ENCODE results near the gene WFDC12.
"Not testable (repeated sequence)": the region's sequence is repeated elsewhere in the genome, so short reads cannot be mapped to it uniquely, and the experiment has no call there.

WFDC12 gene

DNA sequence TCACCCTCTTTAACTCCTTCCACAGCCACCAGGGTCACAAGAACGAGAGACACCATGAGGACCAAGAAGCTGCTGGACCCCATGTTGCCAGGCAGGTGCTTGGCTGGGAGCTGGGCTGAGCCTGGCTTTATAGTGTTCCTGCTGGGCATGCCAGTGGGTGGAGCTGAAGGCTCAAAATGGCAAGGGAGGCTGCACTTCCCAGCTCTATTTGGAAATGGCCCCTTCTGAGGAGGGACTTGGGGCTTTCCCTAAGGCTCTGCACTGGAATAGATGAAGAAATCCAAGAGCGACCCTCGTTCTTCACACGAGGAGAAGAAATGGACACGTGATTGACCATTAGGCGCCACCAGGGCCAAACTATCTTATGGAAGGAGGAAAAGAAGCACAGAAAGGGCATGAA is at the start of gene WFDC12:
WFDC12 (minus strand) TSS at position 101 of the 400 bp plus-strand sequence; CDS start at position 83, 18 bp downstream.
- no peak for DNase-seq (ENCODE audit: low read depth in 2 of 2, low spot score in 1 of 2)

DNA sequence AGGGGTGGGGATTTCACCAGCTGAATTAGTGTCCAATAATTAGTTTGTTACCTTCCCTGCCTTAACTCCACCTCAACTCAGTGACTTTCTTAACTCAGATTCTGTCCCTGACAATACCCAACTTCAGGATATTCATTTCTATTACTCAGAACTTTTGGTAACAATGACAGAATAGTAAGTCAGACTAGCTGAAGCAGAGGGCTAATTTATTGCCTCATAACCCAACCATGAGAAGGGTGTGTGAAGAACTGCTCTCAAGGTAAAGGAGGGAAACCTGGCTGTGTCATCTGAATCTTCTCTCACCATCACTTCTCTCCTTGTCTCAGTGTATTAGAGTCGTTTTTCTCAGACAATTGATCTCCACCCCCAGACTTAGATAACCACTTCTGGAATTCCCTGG is 49.3 kb upstream of the WFDC12 start:
- DNase-seq (ENCODE audit: low read depth in 2 of 2, low spot score in 1 of 2): no peak

DNA sequence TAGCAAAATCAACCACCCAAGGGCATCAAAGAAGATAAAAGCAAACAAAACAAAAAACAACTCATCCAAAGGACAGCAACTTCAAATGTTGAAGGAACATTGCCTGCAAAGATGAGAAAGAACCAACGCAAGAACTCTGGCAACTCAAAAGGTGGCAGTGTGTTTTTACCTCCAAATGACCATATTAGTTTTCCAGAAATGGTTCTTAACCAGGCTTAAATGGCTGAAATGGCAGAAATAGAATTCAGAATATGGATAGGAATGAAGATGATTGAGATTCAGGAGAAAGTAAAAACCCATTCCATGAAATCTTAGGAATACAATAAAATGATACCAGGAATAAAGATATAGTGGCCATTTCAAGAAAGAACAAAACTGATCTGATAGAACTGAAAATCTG is 40.6 kb upstream of the WFDC12 start:
- no peak for DNase-seq (ENCODE audit: low read depth in 2 of 2, low spot score in 1 of 2)

DNA sequence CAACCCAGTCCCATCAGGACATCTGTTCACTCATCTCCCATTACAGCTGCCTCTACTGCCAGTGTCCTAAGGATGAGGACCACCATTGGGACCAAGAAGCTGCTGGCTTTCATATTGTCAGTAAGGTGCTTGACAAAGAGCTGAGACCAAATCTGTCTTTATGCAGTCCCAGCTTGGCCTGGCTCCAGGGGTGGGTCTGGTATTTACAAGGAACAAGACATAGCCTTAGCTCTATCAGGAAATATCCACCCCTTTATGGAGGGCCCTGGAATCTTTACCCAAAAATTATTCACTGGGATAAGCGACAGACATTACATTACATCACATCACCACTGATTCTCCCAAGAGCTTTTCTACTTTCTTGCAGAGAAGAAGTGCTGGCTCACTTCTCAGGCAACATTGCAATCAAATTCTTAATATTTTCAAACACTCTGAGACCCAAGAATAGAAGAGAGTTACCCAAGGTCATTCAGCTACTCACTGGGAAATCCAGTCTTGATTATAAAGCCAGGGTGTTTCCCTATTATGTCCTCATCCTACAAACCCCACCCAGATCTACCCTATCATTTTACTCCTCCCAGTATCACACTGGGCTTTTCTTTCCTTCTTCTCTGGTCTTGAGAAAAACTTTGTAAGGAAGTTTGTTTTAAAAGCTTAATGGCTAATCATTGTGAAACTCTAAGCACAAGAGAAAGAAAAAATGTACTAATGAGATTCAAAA is 39.0 kb upstream of the WFDC12 start:
- no peak for DNase-seq (ENCODE audit: low read depth in 2 of 2, low spot score in 1 of 2)

GRCh38 chr20:45157962-45158361 is 33.7 kb upstream of the WFDC12 start:
- DNase-seq (ENCODE audit: low read depth in 2 of 2, low spot score in 1 of 2): no peak

GRCh38 chr20:45156713-45157112 is 32.4 kb upstream of the WFDC12 start:
- no peak for DNase-seq (ENCODE audit: low read depth in 2 of 2, low spot score in 1 of 2)

- not testable (repeated sequence) for DNase-seq (ENCODE audit: low read depth in 2 of 2, low spot score in 1 of 2)
Measured at GRCh38 chr20:45154794-45155193, 30.5 kb upstream of the WFDC12 start.

DNA sequence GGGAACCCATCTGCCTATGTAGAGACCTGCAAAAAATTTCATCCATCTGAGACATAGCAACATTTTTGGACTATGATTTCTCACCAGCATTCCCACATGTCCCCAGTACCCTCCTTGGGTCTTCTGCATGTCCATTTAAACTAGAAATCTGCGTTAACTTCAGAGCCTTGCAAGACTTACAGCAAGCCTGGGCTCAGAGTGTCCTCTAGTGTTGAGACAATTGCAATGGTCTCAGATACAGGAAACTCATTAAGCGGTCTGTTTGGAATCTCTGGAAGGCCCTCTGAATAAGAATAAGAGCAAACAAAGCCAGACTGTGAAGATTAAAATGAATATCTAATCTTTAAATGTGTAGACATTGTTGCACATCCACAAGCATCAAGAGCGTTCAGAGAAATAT is 29.9 kb upstream of the WFDC12 start:
- DNase-seq (ENCODE audit: low read depth in 2 of 2, low spot score in 1 of 2): no peak

- no peak for DNase-seq (ENCODE audit: low read depth in 2 of 2, low spot score in 1 of 2)
Measured at GRCh38 chr20:45153752-45154151, 29.5 kb upstream of the WFDC12 start.

GRCh38 chr20:45153147-45153546 is 28.9 kb upstream of the WFDC12 start:
- DNase-seq (ENCODE audit: low read depth in 2 of 2, low spot score in 1 of 2): no peak

DNA sequence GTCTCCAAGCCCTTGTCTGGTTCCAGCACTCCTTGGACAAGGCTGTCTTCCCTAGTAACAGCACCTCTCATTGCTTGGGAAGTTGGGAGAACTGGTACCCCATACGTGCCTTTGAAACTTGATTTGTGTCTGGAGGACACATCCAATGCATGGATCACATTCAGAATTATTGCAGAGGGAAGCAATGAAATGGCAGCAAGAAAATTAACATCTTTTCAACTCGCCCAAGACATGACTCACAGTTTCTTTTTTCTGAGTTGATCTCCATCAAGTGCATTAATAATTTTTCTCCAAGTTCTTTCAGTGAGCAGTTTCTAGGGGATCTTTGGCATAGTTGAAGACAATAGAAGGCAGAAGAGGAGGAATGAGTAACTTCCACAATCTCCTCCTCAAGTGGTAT is 28.1 kb upstream of the WFDC12 start:
- no peak for DNase-seq (ENCODE audit: low read depth in 2 of 2, low spot score in 1 of 2)

GRCh38 chr20:45149062-45149461 is 24.8 kb upstream of the WFDC12 start:
- DNase-seq (ENCODE audit: low read depth in 2 of 2, low spot score in 1 of 2): no peak

- no peak for DNase-seq (ENCODE audit: low read depth in 2 of 2, low spot score in 1 of 2)
Measured at GRCh38 chr20:45140836-45141235, 16.6 kb upstream of the WFDC12 start.

GRCh38 chr20:45139733-45140375 is 15.6 kb upstream of the WFDC12 start:
- DNase-seq (ENCODE audit: low read depth in 2 of 2, low spot score in 1 of 2): not testable (repeated sequence)

DNA sequence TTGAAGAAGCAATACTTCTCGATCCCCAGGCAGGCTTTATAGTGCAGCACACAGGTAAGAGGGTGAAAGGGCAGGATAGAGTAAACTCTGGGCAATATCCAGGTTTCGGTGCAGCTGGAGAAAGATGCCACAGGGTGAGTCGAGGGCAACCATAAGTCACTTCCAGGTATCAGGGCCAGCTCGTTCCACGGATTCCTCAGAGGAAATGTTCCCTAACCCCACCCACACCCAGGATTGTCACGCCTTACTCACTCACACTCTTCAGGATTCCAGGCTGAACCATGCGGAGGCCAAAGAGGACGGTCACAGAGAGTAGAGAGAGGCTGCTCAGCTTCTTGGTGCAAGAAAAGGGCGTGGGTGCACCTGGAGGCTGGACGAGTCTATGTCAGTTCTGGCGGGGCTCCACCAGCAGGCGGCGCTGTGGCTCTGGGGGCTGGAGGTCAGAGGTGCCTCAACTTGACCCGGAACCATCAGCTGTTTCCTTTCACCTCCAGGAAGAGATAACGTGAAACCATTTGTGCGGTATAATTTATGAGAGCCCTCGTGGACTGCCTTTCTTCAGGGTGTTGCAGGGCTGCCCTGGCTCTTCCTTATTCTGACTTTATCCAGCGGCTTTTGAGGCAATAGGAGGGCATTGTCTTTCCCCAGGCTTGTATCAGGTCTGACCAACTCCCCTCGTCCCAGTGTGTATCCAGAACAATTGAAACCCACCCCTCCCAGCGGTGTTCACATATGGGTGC is 14.5 kb upstream of the WFDC12 start:
- peak in 1 of 2 donors; percentile 8 for DNase-seq (ENCODE audit: low read depth in 2 of 2, low spot score in 1 of 2)

GRCh38 chr20:45136911-45137310 is 12.6 kb upstream of the WFDC12 start:
- DNase-seq (ENCODE audit: low read depth in 2 of 2, low spot score in 1 of 2): no peak

GRCh38 chr20:45128099-45128498 is 3.8 kb upstream of the WFDC12 start:
- DNase-seq (ENCODE audit: low read depth in 2 of 2, low spot score in 1 of 2): no peak

DNA sequence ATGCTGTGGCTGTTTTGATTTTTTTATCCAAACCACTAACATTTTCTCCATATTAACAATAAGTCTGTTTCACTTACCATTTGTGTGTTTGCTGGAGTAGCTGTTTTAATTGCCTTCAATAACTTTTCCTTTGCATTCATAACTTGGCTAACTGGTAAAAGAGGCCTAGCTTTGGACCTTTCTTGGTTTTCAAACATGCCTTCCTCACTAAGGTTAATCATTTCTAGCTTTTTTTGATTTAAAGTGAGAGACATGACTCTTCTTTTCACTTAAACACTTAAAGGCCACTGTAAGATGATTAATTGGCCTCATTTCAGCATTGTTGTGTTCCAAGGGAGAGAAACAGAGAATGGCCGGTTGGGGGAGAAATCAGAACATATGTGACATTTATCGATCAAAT is 2.9 kb downstream of the WFDC12 start:
- no peak for DNase-seq (ENCODE audit: low read depth in 2 of 2, low spot score in 1 of 2)

DNA sequence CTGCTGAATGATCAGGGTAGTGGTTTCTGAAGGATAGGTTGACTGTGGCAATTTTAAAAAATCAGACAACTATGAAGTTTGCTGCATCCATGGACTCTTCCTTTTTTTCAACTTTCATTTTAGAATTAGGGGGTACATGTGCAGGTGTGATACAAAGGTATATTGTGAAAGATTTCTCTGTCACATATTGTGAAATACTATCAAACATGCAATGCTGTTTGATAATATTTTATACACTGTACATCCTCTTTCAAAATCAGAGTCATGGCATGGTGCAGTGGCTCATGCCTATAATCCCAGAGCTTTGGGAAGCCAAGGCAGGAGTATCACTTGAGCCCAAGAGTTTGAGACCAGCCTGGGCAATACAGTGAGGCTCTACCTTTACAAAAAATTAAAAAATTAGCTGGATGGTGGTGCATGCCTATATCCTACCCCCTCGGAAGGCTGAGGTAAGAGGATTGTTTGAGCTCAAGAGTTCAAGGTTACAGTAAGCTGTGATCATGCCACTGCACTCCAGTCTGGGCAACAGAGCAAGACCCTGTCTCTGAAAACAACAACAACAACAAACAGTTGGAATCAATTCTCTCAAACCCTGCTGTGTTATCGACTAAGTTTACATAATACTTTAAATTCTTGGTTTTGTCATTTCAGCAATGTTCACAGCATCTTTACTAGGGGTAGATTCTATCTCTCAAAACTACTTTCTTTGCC is 4.6 kb downstream of the WFDC12 start:
- no peak for DNase-seq (ENCODE audit: low read depth in 2 of 2, low spot score in 1 of 2)

DNA sequence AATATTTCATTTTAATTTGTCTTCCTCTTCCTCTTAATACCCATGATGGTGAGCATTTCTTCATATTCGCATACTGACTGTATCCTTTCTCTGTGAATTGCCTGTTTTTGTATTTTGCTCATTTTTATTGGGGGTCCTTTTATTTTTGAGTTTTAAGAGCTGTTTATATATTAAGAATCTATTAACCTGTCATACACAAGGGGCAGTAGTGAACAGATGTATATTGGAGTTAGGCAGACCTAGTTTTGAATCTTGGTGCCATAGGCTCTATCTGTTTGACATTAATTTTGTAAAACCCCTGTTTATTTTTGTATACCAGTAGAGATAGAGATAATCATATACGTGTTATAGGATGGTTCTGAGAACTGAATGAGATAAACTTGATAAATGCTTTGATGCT is 6.2 kb downstream of the WFDC12 start:
- no peak for DNase-seq (ENCODE audit: low read depth in 2 of 2, low spot score in 1 of 2)

DNA sequence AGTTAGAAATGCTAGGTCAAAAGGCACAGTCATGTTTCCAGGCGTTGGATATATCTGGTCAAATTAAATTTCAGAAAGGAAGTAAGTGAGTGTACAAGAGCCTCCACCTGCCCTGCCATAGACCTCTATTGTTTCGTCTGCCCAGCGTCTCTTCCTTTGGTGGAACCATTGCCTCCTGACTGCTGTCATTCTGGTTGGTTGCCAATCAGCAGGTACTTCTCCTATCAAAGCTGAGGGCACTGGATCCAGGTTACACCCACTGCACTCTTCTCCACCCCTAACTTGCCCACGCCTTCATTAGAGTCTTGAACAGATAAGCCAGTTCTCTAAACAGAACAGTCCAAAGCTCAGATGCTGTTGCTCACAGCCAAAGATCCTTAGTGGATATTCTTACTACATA is 6.7 kb downstream of the WFDC12 start:
- no peak for DNase-seq (ENCODE audit: low read depth in 2 of 2, low spot score in 1 of 2)

- no peak for DNase-seq (ENCODE audit: low read depth in 2 of 2, low spot score in 1 of 2)
Measured at GRCh38 chr20:45115829-45116228, 8.4 kb downstream of the WFDC12 start.

Data from stimulated activated CD8-positive, alpha-beta memory T cell treated with anti-CD3 and anti-CD28 coated beads, Interleukin-4, amount 100 ng/mL, for 1 hour (primary cell).